H1 (cell line): ENCODE measurements around the gene MYLK.

Experiments
- EP300 ChIP-seq, 2 experiments: IDR thresholded peaks; 1 replicate in 1 of 2; 2 replicates in 1 of 2; pipeline ENCODE4 v1.6.1; 2011 to 2012; ENCODE audit warnings: low read depth in 2 of 2, low read length in 2 of 2, mild to moderate bottlenecking in 2 of 2, borderline replicate concordance in 1 of 2, inconsistent platforms in 1 of 2, moderate library complexity in 1 of 2
- EZH2 ChIP-seq: fragments of 200-600 bp; sonication (generic); IDR thresholded peaks from 2 replicates; pipeline ENCODE4 v1.7.1; 2012; ENCODE audit warnings: low read depth, mild to moderate bottlenecking, moderate library complexity, low read length, inconsistent platforms; ENCODE audit not compliant: severe bottlenecking
- POLR2A ChIP-seq, 2 experiments: IDR thresholded peaks; 1 replicate in 1 of 2; 2 replicates in 1 of 2; pipeline ENCODE4 v1.6.1; 2011; ENCODE audit warnings: low read depth in 2 of 2, low read length in 2 of 2, mild to moderate bottlenecking in 2 of 2; ENCODE audit errors: control extremely low read depth in 1 of 2
- YY1 ChIP-seq: IDR thresholded peaks from 2 replicates; pipeline ENCODE4 v1.6.1; 2011; ENCODE audit warnings: low read depth, mild to moderate bottlenecking, low read length
- TF ChIP-seq, protein P1 (sequence below): IDR thresholded peaks from 2 replicates; pipeline ENCODE4 v1.6.1; 2011; ENCODE audit warnings: low read length, improper control_type of control experiment
- TF ChIP-seq, protein P2 (sequence below): IDR thresholded peaks from 2 replicates; pipeline ENCODE4 v1.6.1; 2012; ENCODE audit warnings: low read length, inconsistent platforms

DNA sequence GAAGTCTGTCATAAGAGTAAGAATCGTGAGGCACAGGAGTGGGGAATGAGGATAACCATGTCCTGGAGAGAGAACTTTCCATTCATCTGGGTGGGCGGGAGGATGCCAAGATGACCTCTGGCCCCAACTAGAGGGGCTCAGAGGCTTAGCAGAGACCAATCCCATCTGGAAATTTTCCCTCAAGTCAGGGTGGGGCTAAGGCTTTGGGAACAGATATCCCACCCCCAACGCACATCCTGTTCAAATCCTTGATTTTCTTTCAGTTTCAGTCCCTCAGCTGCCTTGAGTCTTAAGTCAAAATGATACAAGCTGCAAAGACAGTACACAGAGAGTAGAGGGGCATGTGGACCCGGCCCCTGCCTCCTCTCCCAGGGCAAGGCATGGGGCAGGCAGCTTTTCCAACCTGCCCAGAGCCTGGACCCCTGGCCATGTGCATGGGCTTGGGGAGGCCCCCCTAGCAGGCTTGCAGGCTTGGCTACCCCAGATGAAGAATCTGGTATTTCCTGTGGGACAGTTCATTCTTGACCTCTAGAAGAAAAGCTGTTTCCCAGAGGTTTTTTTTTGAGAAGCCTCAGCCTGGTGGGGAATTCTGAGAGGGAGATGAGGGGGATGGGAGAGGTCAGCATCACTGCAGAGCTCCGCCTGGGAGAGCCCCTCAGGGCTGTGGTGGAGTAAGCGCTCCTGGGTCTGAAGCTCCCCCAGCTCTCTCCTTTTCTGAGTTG, 189.6 kb downstream of the MYLK start:
- no peak for TF ChIP-seq POLR2A (IDR thresholded peaks at IDR 0.05; ENCODE audit: control extremely low read depth in 1 of 2, low read depth in 2 of 2, low read length in 2 of 2)
- no peak for TF ChIP-seq YY1
- TF ChIP-seq, protein P1, sequence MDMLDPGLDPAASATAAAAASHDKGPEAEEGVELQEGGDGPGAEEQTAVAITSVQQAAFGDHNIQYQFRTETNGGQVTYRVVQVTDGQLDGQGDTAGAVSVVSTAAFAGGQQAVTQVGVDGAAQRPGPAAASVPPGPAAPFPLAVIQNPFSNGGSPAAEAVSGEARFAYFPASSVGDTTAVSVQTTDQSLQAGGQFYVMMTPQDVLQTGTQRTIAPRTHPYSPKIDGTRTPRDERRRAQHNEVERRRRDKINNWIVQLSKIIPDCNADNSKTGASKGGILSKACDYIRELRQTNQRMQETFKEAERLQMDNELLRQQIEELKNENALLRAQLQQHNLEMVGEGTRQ: no peak
- TF ChIP-seq, protein P2, sequence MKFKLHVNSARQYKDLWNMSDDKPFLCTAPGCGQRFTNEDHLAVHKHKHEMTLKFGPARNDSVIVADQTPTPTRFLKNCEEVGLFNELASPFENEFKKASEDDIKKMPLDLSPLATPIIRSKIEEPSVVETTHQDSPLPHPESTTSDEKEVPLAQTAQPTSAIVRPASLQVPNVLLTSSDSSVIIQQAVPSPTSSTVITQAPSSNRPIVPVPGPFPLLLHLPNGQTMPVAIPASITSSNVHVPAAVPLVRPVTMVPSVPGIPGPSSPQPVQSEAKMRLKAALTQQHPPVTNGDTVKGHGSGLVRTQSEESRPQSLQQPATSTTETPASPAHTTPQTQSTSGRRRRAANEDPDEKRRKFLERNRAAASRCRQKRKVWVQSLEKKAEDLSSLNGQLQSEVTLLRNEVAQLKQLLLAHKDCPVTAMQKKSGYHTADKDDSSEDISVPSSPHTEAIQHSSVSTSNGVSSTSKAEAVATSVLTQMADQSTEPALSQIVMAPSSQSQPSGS: no peak
- TF ChIP-seq EZH2: no peak
- no peak for TF ChIP-seq EP300 (IDR thresholded peaks at IDR 0.05; ENCODE audit: borderline replicate concordance in 1 of 2, low read depth in 2 of 2, low read length in 2 of 2)
